ENCODE results near the gene RETSAT.
A peak's percentile ranks its signal among the peaks of the same experiment; 100 is the strongest.
"Not testable (repeated sequence)": the region's sequence is repeated elsewhere in the genome, so short reads cannot be mapped to it uniquely, and the experiment has no call there.

RETSAT gene

DNA sequence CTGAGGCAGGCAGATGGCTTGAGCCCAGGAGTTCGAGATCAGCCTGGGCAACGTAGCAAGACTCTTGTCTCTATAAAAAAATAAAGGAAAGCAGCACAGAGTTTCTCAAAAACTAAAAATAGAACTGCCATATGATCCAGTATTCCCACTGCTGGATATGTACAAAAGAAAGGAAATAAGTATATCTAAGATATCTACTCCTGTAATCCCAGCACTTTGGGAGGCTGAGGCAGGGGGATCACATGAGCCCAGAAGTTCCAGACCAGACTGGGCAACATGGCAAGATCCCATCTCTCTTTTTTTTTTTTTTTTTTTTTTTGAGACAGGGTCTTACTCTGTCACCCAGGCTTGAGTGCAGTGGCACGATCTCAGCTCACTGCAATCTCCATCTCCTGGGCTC lies 24.6 kb downstream of the RETSAT start:
- DNase-seq = not testable (repeated sequence)

DNA sequence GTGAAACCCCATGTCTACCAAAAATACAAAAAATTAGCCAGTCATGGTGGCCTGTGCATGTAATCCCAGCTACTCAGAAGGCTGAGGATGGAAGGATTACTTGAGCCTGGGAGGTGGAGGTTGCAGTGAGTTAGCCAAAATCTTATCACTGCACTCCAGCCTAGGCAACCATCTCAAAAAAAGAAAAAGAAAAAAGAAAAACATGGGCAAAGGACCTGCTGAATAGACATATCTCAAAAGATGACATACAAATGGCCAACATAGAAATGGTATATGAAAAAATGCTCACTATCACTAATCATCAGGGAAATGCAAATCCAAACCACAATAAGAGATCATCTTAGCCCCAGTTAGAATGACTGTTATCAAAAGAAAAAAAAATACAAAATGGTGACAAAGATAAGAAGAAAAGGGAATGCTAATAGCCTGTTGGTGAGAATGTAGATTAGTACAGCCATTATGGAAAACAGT lies 25.1 kb downstream of the RETSAT start:
- no peak for DNase-seq

- DNase-seq = peak; percentile 92 to 93
Observed at GRCh38 chr2:85327822-85328617, 26.3 kb downstream of the RETSAT start, which contains the start of gene TGOLN2. TSS of gene TGOLN2 (minus strand) at chr2:85327989. CDS start at chr2:85327962, 27 bp downstream.

- DNase-seq = peak; percentile 60 to 67
Observed at GRCh38 chr2:85327160-85327821, 27.0 kb downstream of the RETSAT start.

DNA sequence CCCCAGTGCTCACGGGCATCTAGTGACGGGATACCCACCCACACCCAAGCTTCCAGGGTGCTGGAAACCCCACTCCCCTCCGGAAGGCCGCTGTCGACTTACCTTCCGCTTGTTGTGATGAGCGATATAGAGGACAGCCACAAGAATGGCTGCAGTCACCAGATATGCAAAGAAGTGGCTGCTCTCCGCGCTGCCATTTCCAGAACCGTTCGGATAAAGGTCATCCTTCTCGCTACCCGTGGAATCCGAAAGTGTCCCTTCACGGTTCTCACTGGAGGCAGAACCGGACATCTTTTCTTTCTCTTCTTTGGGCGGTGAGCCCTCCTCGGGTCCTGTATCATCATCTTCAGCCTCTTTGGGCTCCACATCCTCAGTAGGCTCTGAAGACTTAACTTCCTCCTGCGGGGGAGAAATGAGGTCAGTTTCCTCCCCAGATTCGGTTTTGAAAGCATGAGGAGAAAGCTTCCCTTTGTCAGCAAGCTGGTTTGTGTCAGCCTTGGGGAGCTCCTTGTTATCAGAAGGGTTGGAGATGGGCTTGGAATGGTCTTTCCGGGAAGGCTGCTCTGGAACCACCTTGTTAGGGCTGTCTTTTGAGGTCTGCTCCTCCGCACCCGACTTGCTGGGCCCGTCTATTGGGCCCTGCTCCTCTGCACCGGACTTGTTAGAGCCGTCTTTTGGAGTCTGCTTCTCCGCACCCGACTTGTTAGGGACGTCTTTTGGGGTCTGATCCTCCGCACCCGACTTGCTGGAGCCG lies 27.7 kb downstream of the RETSAT start:
- DNase-seq = peak; percentile 41 to 56

DNA sequence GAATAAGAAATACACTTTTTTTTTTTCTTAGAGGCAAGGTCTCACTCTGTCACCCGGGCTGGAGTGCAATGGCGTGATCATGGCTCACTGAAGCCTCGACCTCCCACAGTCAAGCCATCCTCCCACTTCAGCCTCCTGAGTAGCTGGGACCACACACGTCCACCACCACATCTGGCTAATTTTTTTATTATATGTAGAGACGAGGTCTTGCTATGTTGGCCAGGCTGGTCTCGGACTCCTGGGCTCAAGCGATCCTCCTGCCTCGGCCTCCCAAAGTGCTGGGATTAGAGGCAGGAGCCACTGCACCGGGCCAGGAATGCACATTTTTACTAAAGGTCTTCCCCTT lies 28.9 kb downstream of the RETSAT start:
- DNase-seq = no peak

DNA sequence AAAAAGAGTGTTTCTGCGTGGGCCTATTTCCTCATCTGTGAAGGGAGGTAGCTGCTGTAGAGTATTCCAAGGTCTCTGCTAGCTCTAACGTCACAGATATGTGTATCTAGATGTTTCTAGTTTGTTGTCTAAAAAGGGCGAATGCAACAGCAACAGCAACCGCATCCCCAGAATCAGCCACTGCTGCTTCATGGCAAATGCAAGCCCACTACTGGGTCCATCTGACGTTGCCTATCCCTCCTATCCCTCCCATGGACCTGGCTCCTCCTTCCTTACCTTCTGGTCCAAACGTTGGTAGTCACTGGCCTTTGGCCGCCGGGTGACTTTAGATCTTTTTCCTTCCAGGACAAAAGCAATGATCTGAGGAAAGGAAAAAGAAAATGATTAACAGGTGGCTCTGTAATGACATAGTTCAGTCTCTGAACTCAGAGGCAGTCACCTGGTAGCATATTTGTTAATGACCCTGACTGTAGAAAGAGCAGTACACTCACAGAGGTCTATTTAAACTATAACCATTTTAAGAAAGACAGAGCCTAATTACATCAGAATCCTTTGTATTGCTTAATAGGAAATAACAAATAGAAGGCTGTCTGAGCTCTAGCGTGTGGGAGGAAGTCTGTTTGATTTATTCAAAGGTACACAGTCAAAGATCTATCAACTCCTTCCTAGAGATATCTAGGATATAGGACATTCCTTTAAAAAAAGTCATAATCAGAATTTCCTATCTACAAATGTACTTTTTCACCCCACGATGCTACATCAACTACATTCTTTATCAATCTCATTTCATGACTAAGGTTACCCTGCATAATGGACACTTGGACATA lies 29.5 kb downstream of the RETSAT start:
- DNase-seq = no peak

- not testable (repeated sequence) for DNase-seq
Observed at GRCh38 chr2:85323988-85324367, 30.4 kb downstream of the RETSAT start.

DNA sequence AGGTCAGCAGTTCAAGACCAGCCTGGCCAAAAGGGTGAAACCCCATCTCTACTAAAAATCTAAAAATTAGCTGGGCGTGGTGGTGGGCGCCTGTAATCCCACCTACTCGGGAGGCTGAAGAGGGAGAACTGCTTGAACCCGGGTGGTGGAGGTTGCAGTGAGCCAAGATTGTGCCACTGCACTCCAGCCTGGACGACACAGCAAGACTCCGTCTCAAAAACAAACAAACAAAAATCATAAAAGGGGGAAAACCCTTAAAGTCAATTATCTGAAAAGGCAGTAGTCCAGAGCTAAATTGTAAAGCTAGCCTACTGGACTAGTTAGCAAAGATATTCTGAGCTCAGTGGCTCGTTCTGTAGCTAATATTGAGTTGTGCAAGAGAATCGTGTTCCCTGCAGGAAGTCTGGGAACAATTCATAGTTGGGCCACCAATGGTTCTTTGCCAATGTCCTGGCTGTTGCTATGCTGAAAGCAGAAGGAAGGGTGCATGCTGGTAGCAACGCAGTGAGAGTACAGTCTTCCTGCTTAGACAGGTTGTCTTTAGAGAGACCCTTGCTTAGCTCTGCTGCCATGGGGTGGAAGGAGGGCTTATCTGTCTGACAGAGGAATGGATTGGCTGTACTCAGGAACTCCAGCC lies 30.9 kb downstream of the RETSAT start:
- no peak for DNase-seq

DNA sequence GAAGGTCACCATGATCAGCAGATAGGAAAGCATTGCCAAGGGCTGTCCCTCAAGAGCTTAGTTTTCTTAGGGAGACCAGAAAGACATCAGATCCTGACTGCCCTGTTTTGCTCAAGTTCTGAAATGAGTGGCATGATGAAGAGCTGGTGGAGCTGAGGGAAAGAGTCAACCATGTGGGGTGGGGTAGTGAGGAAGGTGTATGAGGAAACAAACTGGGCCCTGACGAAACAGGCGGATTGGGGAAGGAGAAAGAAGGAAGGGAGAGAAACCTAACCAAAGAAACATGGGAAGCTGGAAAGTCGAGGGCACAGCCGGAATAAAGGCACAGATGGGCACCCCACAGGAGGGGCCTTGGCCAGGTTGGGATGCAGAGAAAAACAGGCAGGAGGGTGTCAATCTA lies 34.5 kb downstream of the RETSAT start:
- DNase-seq = no peak

DNA sequence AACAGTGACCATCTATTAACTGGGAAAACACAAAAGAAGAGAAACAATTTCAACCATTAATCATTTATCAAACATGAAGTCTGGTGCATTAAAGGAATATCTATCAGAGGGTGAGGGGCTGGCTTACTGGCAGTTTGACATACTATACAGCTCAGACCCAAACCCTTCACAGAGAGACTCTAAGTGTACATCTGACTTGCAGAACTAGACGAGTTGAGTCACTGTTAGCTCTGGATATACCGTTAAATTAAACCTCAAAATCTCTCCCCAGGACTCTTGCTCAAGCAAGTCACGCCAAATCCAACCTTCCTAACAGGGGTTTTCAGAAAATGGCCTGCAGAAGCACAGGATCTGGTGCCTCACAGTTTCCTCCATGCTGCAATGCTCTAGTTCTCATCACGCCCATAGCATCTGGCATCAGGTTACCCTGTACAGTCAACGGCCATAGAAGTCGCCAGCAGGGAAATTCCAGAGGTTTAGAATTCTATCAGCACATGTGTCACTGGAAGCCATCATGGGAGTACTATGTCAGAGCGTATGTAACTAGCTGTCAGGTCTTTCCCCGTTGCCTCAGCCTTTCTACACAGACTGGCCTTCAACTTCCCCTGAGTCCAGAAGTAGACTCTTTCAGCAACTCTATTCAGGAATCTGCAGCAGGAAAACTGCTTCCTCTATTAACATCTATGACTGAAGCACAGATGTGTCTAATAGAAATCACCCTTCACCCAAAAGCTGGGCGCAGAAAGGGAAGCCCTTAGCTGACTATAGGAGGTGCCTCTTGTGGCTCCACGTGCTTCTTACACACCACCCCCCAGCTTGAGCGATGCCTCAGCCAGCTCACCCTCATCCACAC lies 35.9 kb downstream of the RETSAT start:
- DNase-seq = peak; percentile 46 to 60

DNA sequence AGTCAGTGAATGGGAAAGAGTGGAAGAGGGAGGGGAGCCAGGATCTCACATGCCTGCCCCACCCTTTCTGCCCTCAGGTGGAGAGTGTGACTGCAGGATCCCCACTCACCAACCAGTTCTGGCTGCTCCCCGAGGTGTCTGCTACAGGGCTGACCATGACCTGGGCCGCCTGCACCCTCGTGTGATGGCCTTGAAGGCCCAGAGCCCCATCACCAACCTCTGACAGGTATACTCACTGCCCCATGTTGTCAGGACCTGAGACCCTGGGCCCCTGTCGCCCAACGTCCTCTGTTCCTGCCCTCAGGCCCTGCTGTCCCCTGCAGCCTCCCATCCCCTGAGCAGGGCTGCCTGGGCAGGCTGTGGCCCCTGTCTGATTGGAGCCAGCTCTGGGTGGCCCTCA lies 38.4 kb downstream of the RETSAT start:
- DNase-seq = not testable (repeated sequence)

- DNase-seq = no peak
Observed at GRCh38 chr2:85314884-85315242, 39.5 kb downstream of the RETSAT start.

DNA sequence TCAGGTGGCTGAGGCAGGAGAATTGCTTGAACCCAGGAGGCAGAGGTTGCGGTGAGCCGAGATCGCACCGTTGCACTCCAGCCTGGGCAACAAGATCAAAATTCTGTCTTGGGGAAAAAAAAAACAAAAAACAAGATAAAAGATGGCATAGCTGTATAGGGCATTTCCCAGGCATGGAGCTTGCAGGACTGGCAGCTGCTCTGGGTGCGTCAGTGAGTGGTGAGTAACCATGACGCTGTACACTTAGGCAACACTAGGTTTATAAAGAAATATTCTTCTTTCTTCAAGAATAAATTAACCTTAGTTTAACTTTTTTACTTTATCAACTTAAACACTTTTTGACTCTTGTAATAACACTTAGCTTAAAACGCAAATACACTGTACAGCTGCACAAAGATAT lies 41.9 kb downstream of the RETSAT start:
- no peak for DNase-seq

- no peak for DNase-seq
Observed at GRCh38 chr2:85310330-85310729, 44.0 kb downstream of the RETSAT start.

- no peak for DNase-seq
Observed at GRCh38 chr2:85309699-85310321, 44.5 kb downstream of the RETSAT start.

DNA sequence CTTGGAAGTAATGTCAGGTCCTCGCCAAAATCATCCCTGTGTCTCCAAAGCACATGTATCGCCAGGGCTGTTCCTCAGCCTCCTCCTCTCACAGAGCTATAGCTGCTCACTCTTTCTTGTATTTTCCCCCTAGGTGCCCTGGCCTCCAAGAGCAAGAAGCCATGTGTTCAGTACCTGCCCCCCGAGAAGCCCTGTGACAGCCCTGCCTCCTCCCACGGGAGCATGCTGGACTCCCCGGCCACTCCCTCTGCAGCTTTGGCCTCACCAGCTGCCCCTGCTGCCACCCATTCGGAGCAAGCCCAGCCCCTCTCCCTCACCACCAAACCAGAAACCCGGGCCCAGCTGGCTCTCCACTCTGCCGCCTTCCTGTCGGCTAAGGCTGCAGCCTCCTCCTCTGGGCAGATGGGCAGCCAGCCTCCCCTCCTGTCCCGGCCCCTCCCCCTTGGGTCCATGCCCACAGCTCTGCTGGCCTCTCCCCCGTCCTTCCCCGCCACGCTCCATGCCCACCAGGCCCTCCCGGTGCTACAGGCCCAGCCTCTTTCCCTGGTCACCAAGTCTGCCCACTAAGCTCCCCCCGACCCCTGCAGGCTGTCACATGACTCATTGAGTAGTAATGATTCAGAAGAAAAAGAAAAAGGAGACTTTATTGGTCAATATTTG lies 45.3 kb downstream of the RETSAT start:
- no peak for DNase-seq

- no peak for DNase-seq
Observed at GRCh38 chr2:85308201-85308600, 46.1 kb downstream of the RETSAT start.

- no peak for DNase-seq
Observed at GRCh38 chr2:85307527-85307897, 46.8 kb downstream of the RETSAT start.
